GM12864 (cell line): ENCODE data around the gene TRPM3.

ENCODE experiments used
- DNase-seq: peaks from one replicate; pipeline ENCODE4 v3.0.0-alpha.2; 2011; ENCODE audit warnings: low read depth
- H3K4me3 ChIP-seq: 2 replicates; pipeline ENCODE4 v1.5.1; 2011; ENCODE audit warnings: mild to moderate bottlenecking, low read depth, low read length, control low read depth
- CTCF ChIP-seq: IDR thresholded peaks from 2 replicates; pipeline ENCODE4 v1.5.1; 2011; ENCODE audit warnings: low read depth, mild to moderate bottlenecking, moderate library complexity, low read length, control low read depth, inconsistent platforms; ENCODE audit errors: missing control alignments

The TRPM3 gene

GRCh38 chr9:71122022-71122275 lies 528 bp upstream of the TRPM3 start:
- no peak overlapping the region for H3K4me3 ChIP-seq
- no peak for TF ChIP-seq CTCF

GRCh38 chr9:71120501-71121247 lies 747 bp downstream of the TRPM3 start:
- no peak for DNase-seq
- no peak for TF ChIP-seq CTCF
- no peak overlapping the region for H3K4me3 ChIP-seq

More at GRCh38 chr9:71122022-71122275, 528 bp upstream of the TRPM3 start:
- no peak for DNase-seq

- DNase-seq: no peak
- no peak overlapping the region for H3K4me3 ChIP-seq
- no peak for TF ChIP-seq CTCF
These were observed 1.7 kb downstream of the TRPM3 start for GRCh38 chr9:71119746-71120145.

- no peak for DNase-seq
- H3K4me3 ChIP-seq: no peak overlapping the region
- TF ChIP-seq CTCF: no peak
These were observed 3.1 kb downstream of the TRPM3 start for GRCh38 chr9:71118324-71118723.

- TF ChIP-seq CTCF: no peak
- H3K4me3 ChIP-seq: no peak overlapping the region
- no peak for DNase-seq
These were observed 5.9 kb downstream of the TRPM3 start for GRCh38 chr9:71115448-71115975.

GRCh38 chr9:71112866-71113265 lies 8.6 kb downstream of the TRPM3 start:
- H3K4me3 ChIP-seq: no peak overlapping the region
- DNase-seq: no peak
- TF ChIP-seq CTCF: no peak

GRCh38 chr9:71108937-71109336 lies 12.5 kb downstream of the TRPM3 start:
- no peak overlapping the region for H3K4me3 ChIP-seq
- no peak for DNase-seq
- TF ChIP-seq CTCF: no peak
